Panc1 (cell line): ENCODE results near the gene SERPINA9. TPM values are rescaled to one million over a fixed set of nuclear protein-coding genes. Genes with fewer than 3 reads are reported as not detected.

Experiments used
- ATAC-seq: fragments of 200-7000 bp; cut with Tn5 transposase; 2 replicates; pipeline ENCODE4 v1.9.1; 2020; ENCODE audit warnings: mild to moderate bottlenecking, moderate library complexity
- BruUV-seq: library from RNA; stranded (reverse); fragments of 400-500 nt; replicated peaks from 2 replicates; lab custom pipeline; 2021; lab: Mats Ljungman, UMichigan
- CTCF ChIA-PET: fragments of 300-600 bp; sonication (Branson Sonifier 250); formaldehyde crosslinking; loops from one replicate; lab custom pipeline; 2022; ENCODE audit warnings: antibody characterized with exemption; lab: Charles Lee
- POLR2A ChIA-PET: fragments of 300-600 bp; sonication (Branson Sonifier 250); formaldehyde crosslinking; loops from one replicate; lab custom pipeline; 2022; ENCODE audit warnings: antibody characterized with exemption; lab: Charles Lee
- DNase-seq: peaks from one replicate; pipeline ENCODE4 v3.0.0-alpha.2; 2010; ENCODE audit warnings: low read depth, low spot score
- H3K27ac ChIP-seq: 2 replicates; pipeline ENCODE4 v1.5.1; 2011; ENCODE audit warnings: mild to moderate bottlenecking, low read length, inconsistent platforms
- H3K27me3 ChIP-seq: fragments of 200-500 bp; sonication (Bioruptor generic); 2 replicates; pipeline ENCODE4 v1.6.0; 2014; ENCODE audit warnings: low read length, inconsistent platforms; ENCODE audit not compliant: control insufficient read depth, insufficient read depth
- H3K36me3 ChIP-seq: fragments of 200-500 bp; sonication (Bioruptor generic); 2 replicates; pipeline ENCODE4 v1.5.1; 2014; ENCODE audit warnings: inconsistent platforms, mild to moderate bottlenecking, low read length, moderate library complexity; ENCODE audit not compliant: control insufficient read depth, insufficient read depth
- H3K4me1 ChIP-seq: 2 replicates; pipeline ENCODE4 v1.5.1; 2011; ENCODE audit warnings: inconsistent platforms, mild to moderate bottlenecking, low read length, moderate library complexity; ENCODE audit not compliant: control insufficient read depth, insufficient read depth
- H3K4me3 ChIP-seq, 2 experiments: 2 replicates each; pipeline ENCODE4 v1.5.1; 2011 to 2012; ENCODE audit warnings: low read depth in 2 of 2, low read length in 2 of 2, mild to moderate bottlenecking in 2 of 2, inconsistent platforms in 1 of 2, moderate library complexity in 1 of 2
- H3K9me3 ChIP-seq: fragments of 200-500 bp; sonication (Bioruptor generic); 2 replicates; pipeline ENCODE4 v1.5.1; 2014; ENCODE audit warnings: low read depth, mild to moderate bottlenecking, inconsistent platforms, low read length, moderate library complexity; ENCODE audit not compliant: control insufficient read depth, insufficient read depth
- POLR2AphosphoS5 ChIP-seq: IDR thresholded peaks from 2 replicates; pipeline ENCODE4 v1.6.1; 2012; ENCODE audit warnings: mild to moderate bottlenecking, low read depth, low read length, moderate library complexity
- SIN3A ChIP-seq: IDR thresholded peaks from 2 replicates; pipeline ENCODE4 v1.6.1; 2012; ENCODE audit warnings: low read depth, mild to moderate bottlenecking, low read length, moderate library complexity, borderline replicate concordance; ENCODE audit not compliant: insufficient read depth
- TCF7L2 ChIP-seq: IDR thresholded peaks from 2 replicates; pipeline ENCODE4 v1.6.1; 2011; ENCODE audit warnings: mild to moderate bottlenecking, low read depth, low read length, inconsistent platforms
- in situ Hi-C: cut with HindIII; loops from 2 replicates; pipeline ENCODE4 v1.10.0; 2016; ENCODE audit warnings: low sequenced_read_pairs, low pct_unique_long_range_greater_than_20kb
- intact Hi-C: fragments of 100-400 bp; cut with micrococcal nuclease; formaldehyde crosslinking; loops from one replicate; pipeline ENCODE4 v1.10.0; 2022; ENCODE audit not compliant: unreplicated experiment
- total RNA-seq: library from RNA; stranded (reverse); gene quantifications from one replicate; pipeline ENCODE4 v1.2.1, GENCODE V29; 2021; ENCODE audit not compliant: unreplicated experiment
- TF ChIP-seq, protein P1 (sequence below), 2 experiments: IDR thresholded peaks; 2 replicates each; pipeline ENCODE4 v1.6.1; 2011 to 2012; ENCODE audit warnings: low read depth in 2 of 2, control low read depth in 1 of 2, low read length in 1 of 2, mild to moderate bottlenecking in 1 of 2, moderate library complexity in 1 of 2; ENCODE audit not compliant: insufficient read depth in 1 of 2
- TF ChIP-seq, protein P2 (sequence below): fragments of 450-650 bp; IDR thresholded peaks from 2 replicates; pipeline ENCODE4 v1.5.1; 2017; ENCODE audit warnings: mild to moderate bottlenecking

The SERPINA9 gene
- total RNA-seq, 1 experiment from 2014 or later, result not detected

DNA sequence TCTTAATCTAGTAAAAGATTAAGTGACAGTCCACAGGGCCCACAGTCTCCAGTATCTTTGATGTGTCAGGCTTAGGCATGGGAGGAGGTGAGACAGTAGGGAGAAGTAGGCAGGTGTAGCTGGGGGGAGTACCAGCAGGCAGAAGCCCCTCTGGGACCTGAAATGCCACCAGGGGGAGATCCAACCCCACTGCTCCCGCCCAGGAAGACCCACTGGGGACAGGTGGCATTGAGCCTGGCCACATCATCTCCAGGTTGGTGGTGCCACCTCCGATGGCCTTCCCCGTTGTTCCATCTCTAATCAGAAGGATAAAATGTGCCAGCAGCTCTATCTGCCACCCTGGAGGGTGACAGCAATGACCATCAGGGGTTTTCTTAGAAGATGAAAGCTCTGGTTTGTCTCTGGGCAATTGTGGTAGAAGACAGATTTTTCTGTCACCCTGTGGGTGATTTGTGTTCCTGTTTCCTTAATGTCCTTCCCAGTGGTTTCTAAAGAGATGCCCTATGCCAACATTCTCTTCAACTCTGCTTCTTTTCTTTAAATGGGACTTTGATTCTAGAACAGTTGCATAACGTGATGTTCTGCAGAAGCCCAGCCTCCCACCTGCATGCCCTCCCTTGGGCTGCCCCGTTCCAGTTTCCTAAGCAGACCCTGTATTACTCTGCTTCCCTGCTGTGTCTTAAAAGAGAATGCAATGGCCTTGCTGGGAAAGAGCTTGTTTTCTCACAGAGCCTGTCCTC lies 45.5 kb upstream of the SERPINA9 start:
- ATAC-seq (no peak), DNase-seq (no peak)
- Histone ChIP-seq H3K27ac (no peak overlapping the region), H3K9me3 (no peaks in the 10 kb centered on the region), H3K27me3 (no peaks in the 10 kb centered on the region; the same call in 1 of the 2 replicates), H3K36me3 (no peaks in the 10 kb centered on the region), H3K4me3 (no peak overlapping the region), H3K4me1 (no peaks in the 10 kb centered on the region)
- in situ Hi-C loops (no loop called here), intact Hi-C loops (no loop called here)
- BruUV-seq, result no TSS peak
- TF ChIP-seq SIN3A, result no peak
- TF ChIP-seq, protein P1, sequence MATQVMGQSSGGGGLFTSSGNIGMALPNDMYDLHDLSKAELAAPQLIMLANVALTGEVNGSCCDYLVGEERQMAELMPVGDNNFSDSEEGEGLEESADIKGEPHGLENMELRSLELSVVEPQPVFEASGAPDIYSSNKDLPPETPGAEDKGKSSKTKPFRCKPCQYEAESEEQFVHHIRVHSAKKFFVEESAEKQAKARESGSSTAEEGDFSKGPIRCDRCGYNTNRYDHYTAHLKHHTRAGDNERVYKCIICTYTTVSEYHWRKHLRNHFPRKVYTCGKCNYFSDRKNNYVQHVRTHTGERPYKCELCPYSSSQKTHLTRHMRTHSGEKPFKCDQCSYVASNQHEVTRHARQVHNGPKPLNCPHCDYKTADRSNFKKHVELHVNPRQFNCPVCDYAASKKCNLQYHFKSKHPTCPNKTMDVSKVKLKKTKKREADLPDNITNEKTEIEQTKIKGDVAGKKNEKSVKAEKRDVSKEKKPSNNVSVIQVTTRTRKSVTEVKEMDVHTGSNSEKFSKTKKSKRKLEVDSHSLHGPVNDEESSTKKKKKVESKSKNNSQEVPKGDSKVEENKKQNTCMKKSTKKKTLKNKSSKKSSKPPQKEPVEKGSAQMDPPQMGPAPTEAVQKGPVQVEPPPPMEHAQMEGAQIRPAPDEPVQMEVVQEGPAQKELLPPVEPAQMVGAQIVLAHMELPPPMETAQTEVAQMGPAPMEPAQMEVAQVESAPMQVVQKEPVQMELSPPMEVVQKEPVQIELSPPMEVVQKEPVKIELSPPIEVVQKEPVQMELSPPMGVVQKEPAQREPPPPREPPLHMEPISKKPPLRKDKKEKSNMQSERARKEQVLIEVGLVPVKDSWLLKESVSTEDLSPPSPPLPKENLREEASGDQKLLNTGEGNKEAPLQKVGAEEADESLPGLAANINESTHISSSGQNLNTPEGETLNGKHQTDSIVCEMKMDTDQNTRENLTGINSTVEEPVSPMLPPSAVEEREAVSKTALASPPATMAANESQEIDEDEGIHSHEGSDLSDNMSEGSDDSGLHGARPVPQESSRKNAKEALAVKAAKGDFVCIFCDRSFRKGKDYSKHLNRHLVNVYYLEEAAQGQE (IDR thresholded peaks at IDR 0.05; ENCODE audit: insufficient read depth in 1 of 2, low read depth in 2 of 2, low read length in 1 of 2), result no peak
- TF ChIP-seq, protein P2, sequence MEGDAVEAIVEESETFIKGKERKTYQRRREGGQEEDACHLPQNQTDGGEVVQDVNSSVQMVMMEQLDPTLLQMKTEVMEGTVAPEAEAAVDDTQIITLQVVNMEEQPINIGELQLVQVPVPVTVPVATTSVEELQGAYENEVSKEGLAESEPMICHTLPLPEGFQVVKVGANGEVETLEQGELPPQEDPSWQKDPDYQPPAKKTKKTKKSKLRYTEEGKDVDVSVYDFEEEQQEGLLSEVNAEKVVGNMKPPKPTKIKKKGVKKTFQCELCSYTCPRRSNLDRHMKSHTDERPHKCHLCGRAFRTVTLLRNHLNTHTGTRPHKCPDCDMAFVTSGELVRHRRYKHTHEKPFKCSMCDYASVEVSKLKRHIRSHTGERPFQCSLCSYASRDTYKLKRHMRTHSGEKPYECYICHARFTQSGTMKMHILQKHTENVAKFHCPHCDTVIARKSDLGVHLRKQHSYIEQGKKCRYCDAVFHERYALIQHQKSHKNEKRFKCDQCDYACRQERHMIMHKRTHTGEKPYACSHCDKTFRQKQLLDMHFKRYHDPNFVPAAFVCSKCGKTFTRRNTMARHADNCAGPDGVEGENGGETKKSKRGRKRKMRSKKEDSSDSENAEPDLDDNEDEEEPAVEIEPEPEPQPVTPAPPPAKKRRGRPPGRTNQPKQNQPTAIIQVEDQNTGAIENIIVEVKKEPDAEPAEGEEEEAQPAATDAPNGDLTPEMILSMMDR, result no peak
- no peak for TF ChIP-seq TCF7L2
- TF ChIP-seq POLR2AphosphoS5, result no peak
- POLR2A ChIA-PET, result no interaction called here
- CTCF ChIA-PET, result no interaction called here

DNA sequence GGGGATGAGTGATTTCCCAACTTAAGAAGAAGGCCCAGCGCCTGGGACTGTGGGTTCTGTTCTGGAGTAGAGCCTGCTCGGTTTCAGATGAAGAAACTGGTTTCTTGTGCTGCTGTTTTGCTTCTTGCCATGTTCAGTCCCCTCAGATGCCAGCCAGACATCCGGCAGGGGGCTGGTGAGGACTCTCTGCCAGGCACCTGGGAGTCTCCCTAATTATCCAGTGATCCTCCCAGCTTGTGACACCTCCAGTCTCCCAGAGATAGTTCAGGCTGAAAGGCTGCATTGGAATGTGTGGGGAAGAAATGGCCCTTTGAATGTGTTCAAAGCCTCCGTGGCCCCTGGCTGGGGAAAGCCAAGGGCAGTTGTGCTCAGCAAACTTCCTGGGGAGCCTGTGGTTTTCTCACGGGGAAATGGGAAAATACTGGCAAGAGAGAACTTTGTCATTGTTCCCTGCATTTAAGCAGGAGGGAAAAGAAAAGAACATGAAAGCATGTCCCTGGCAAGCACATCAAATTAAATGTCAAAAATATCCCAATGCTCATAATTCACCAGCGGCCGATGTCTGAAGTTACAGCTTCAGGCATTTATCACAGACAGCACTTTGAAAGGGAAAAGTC lies 41.8 kb upstream of the SERPINA9 start:
- TF ChIP-seq POLR2AphosphoS5 (no peak), SIN3A (no peak), TCF7L2 (no peak)
- TF ChIP-seq, protein P1 (IDR thresholded peaks at IDR 0.05; ENCODE audit: insufficient read depth in 1 of 2, low read depth in 2 of 2, low read length in 1 of 2), result no peak
- TF ChIP-seq, protein P2, result no peak
- H3K27me3 ChIP-seq, result no peaks in the 10 kb centered on the region
- CTCF ChIA-PET, result no interaction called here
- no peaks in the 10 kb centered on the region for H3K36me3 ChIP-seq
- in situ Hi-C loops, result no loop called here
- ATAC-seq, result no peak
- BruUV-seq, result no TSS peak
- H3K9me3 ChIP-seq, result no peaks in the 10 kb centered on the region
- POLR2A ChIA-PET, result no interaction called here
- no peak overlapping the region for H3K4me3 ChIP-seq
- intact Hi-C loops, result no loop called here
- no peak for DNase-seq
- no peak overlapping the region for H3K27ac ChIP-seq
- no peaks in the 10 kb centered on the region for H3K4me1 ChIP-seq
